Astrocyte of the cerebellum (primary cell): ENCODE data around the gene MRPL27.
"Not testable (repeated sequence)": the region's sequence is repeated elsewhere in the genome, so short reads cannot be mapped to it uniquely, and the experiment has no call there.

Source experiments
- DNase-seq: peaks from one replicate; pipeline ENCODE4 v3.0.0-alpha.2; 2011; ENCODE audit warnings: low read depth
- H3K4me3 ChIP-seq: 2 replicates; pipeline ENCODE4 v1.5.1; 2011; ENCODE audit warnings: mild to moderate bottlenecking, low read depth, low read length, moderate library complexity
- in situ Hi-C: cut with HindIII; loops from 2 replicates; pipeline ENCODE4 v1.10.0; 2017; ENCODE audit warnings: low sequenced_read_pairs
- TF ChIP-seq, protein P1 (sequence below): IDR thresholded peaks from 2 replicates; pipeline ENCODE4 v1.5.1; 2012; ENCODE audit warnings: low read length, low read depth, moderate library complexity, mild to moderate bottlenecking; ENCODE audit errors: missing control alignments

MRPL27 gene

DNA sequence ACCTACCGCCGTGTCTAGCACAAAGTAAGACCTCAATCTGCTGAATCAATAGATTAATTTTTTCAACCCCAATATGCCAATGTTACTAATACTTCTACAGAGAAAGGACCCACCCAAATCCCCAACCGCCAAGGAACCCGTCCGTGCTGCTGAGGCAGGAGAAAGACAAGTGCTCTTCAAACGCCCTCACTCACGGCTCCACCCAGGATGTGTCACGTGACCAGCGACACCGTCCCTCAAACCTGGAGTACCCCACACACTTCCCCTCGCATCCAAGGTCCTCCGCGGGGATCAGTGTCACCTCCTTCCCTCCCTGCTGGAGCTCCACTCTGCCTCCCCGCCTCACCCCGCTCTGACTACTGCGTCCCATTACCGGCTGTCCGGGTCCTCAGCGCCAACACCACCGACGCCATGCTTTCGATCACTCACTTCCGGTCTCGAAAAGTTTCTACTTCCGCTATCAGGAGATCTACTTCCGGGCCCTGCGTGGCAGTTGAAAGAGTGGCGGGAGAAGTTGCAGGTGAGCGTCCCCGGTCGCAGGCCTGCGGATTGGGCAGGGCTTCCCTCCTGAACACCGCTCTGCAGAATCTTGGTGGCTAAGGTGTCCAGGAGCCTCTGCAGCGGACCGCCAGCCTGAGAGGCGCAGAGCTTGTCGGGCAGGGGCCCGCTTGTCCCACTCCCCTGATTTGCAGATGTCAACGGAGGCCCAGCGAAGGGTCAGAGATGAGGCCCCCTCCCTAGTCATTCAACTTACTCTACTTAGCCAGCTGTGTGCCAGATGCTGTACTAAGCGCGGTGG is at the start of gene MRPL27, which contains the start of gene EME1:
MRPL27 (minus strand) TSS at position 427 of the 799 bp plus-strand sequence; CDS start at position 413, 14 bp downstream.
EME1 (plus strand) TSS at position 472 of the 799 bp plus-strand sequence. CDS start 1,980 bp downstream, outside the sequence.
- H3K4me3 ChIP-seq, result peak within 1 kb of the TSS; percentile 95
- TF ChIP-seq, protein P1, sequence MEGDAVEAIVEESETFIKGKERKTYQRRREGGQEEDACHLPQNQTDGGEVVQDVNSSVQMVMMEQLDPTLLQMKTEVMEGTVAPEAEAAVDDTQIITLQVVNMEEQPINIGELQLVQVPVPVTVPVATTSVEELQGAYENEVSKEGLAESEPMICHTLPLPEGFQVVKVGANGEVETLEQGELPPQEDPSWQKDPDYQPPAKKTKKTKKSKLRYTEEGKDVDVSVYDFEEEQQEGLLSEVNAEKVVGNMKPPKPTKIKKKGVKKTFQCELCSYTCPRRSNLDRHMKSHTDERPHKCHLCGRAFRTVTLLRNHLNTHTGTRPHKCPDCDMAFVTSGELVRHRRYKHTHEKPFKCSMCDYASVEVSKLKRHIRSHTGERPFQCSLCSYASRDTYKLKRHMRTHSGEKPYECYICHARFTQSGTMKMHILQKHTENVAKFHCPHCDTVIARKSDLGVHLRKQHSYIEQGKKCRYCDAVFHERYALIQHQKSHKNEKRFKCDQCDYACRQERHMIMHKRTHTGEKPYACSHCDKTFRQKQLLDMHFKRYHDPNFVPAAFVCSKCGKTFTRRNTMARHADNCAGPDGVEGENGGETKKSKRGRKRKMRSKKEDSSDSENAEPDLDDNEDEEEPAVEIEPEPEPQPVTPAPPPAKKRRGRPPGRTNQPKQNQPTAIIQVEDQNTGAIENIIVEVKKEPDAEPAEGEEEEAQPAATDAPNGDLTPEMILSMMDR, result no peak
- in situ Hi-C loops, result no loop called here
- peak; percentile 68 for DNase-seq

DNA sequence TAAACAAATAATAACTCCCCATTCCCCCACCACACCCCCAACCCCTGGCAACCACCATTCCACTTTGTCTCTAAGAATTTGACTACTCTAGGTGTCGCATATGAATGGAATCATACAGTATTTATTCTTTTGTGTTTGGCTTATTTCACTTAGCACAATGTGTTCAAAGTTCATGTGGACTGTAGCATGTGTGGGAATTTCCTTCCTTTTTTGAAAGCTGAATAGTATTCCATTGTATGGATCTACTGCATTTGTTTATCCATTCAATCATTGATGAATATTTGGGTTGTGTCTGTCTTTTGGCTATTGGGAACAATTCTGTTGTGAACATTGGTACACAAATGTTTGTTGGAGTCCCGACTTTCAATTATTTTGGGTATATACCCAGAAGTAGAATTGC is 49.8 kb upstream of the MRPL27 start:
- in situ Hi-C loops, result no loop called here
- H3K4me3 ChIP-seq, result no peak overlapping the region
- TF ChIP-seq, protein P1, result no peak
- no peak for DNase-seq

DNA sequence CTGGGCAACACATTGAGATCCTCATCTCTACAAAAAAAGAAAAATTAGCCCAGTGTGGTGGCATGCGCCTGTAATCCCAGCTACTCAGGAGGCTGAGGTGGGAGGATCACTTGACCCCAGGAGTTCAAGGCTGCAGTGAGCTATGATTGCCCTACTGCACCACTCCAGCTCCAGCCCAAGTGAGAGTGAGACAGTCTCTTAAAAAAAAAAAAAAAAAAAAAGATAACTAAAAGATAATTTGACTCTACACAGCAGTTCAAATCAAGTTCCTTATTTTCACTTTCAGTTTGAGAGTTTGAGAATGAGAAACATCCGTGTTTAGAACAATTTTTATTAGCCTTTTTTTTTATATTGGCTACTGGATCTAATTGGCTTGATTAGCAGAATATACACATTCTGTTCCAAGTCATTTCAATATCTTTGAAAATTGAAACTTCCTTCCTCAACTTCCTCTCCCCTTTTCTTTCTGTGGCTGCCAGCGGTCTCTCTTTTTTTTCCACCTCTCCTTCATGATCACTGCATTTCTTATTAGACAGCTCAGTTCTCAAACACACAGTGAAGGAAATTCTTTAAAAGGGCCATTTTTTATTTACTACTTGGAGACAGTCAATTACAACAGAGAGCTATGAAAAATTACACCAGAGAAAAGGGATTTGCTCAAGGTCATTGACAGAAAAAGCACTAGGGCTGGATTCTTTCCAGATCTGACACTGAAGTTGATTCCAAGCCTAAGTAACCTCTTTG is 48.5 kb upstream of the MRPL27 start:
- DNase-seq, result no peak
- TF ChIP-seq, protein P1, result no peak
- in situ Hi-C loops, result no loop called here
- no peak overlapping the region for H3K4me3 ChIP-seq

DNA sequence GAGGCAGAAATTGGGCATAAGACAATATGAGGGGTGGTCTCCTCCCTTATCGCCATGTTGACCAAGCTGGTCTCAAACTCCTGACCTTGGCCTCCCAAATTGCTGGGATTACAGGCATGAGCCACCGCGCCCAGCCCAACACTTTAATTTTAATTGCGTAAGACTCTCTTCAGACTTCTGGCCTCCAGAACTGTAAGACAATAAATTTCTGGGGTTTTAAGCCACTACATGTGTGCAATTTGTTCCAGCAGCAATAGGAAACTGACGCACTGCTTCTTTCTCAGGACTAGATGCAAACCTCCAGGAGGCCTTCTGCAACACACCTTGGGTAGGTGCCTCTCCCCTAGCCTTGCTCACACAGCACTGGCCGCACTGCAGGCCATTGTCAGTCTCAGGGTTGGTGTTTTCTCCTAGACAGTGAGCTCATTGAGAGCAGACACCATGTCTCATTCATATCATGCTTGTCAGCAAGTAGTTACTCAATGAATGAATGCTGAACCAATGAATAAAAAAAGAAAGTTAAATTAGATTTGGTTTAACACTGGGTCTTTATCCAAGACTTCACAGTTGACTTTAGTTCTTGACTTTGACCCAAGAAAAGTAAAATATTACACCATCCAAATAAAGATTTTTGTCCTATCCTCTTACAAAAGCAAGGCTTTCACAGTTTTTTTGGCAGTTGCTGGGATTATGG is 47.6 kb upstream of the MRPL27 start:
- in situ Hi-C loops, result no loop called here
- TF ChIP-seq, protein P1, result no peak
- no peak for DNase-seq
- H3K4me3 ChIP-seq, result no peak overlapping the region

DNA sequence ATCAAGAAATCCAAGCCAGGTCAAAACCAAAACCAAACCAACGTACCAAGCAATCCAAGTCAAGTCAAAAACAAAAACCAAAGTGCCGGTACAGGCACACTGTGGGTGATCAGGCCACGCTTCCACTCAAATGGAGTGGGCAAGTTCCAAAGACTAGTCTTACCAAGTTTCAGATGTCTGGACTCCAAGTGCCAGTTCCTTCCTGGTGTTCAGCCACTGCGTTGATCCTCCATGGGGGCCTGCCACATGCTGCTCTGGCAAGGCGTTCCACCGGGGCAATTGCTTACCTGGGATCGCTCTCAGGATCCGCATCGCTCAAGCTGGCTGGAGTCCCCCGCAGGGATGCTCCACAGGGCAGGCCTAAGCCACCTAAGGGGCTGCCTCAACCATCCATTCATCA is 46.6 kb upstream of the MRPL27 start:
- in situ Hi-C loops, DNase-seq, H3K4me3 ChIP-seq: not testable (repeated sequence)

DNA sequence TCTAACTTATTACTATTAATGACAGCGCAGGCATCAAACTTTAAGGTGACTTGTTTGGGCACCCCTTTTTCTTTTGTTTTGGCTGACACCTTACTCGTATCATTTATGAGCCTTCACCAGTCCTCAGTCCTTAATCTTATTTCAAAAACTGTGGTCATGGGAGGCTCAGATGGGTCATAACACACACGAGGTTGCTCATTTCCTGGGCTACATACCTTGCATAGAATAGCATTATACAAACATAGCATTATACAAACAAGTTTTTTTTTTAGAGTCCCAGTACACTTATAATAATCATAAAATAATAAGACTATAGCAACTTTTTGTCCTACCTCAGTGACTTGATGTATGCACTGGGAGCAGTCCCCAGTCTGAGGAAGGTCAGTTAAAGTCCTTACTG is 41.8 kb upstream of the MRPL27 start:
- no peak for DNase-seq

More for the DNA sequence above, 41.8 kb upstream of the MRPL27 start:
- H3K4me3 ChIP-seq, result no peak overlapping the region
- in situ Hi-C loops, result no loop called here
- TF ChIP-seq, protein P1, result no peak
